Breast epithelium (tissue), 4 donors: ENCODE data around the gene CHMP4B. TPM values are rescaled to one million over a fixed set of nuclear protein-coding genes. Genes with fewer than 3 reads are reported as not detected.
A peak's percentile ranks its signal among the peaks of the same experiment; 100 is the strongest.

Experiments
- DNase-seq, 2 donors: peaks; one replicate each; pipeline ENCODE4 v3.0.0-alpha.2; 2019; ENCODE audit warnings: low spot score in 2 of 2
- H3K27ac ChIP-seq, 2 donors: fragments of 200-600 bp; sonication (generic) in 1 of 2; one replicate each; pipeline ENCODE4 v1.5.1; 2016 to 2019; ENCODE audit warnings: mild to moderate bottlenecking in 1 of 2
- H3K27me3 ChIP-seq, 2 donors: fragments of 200-600 bp; sonication (generic) in 1 of 2; one replicate each; pipeline versions ENCODE4 v1.5.1 to v1.6.0; 2017 to 2019; ENCODE audit warnings: control low read depth in 1 of 2, mild to moderate bottlenecking in 1 of 2
- H3K36me3 ChIP-seq: fragments of 200-600 bp; one replicate; pipeline ENCODE4 v1.5.1; 2019
- H3K4me1 ChIP-seq, 2 donors: fragments of 200-600 bp; sonication (generic); one replicate each; pipeline ENCODE4 v1.5.1; 2016 to 2019; ENCODE audit warnings: control low read depth in 1 of 2
- H3K4me3 ChIP-seq, 3 donors: fragments of 200-600 bp; sonication (generic); 1 replicate in 2 of 3; 2 replicates in 1 of 3; pipeline ENCODE4 v1.5.1; 2016 to 2019; ENCODE audit warnings: mild to moderate bottlenecking in 3 of 3, moderate library complexity in 2 of 3
- H3K9me3 ChIP-seq, 2 donors: fragments of 200-600 bp; sonication (generic) in 1 of 2; one replicate each; pipeline ENCODE4 v1.5.1; 2016 to 2019; ENCODE audit warnings: control low read depth in 1 of 2
- CTCF ChIP-seq, 3 donors: fragments of 450-650 bp; IDR thresholded peaks; one replicate each; pipeline ENCODE4 v1.5.1; 2016 to 2017; ENCODE audit warnings: antibody characterized with exemption in 3 of 3, mild to moderate bottlenecking in 3 of 3, moderate library complexity in 3 of 3
- POLR2A ChIP-seq: fragments of 450-650 bp; IDR thresholded peaks from one replicate; pipeline ENCODE4 v1.6.1; 2016; ENCODE audit warnings: antibody characterized with exemption, mild to moderate bottlenecking, moderate library complexity
- POLR2AphosphoS5 ChIP-seq, 3 donors: sonication (generic); formaldehyde crosslinking; IDR thresholded peaks; one replicate each; pipeline ENCODE4 v1.6.1; 2017; ENCODE audit warnings: antibody characterized with exemption in 3 of 3
- intact Hi-C: fragments of 100-400 bp; cut with DNase I; formaldehyde crosslinking; loops from one replicate; pipeline ENCODE4 v1.15.1; 2023; ENCODE audit warnings: low total_unique reads
- total RNA-seq, 3 donors: library from RNA; depleted of rRNA; stranded (reverse); fragments of >200 nt; gene quantifications; one replicate each; pipeline ENCODE4 v1.1.0, GENCODE V29; 2016

The CHMP4B gene
- total RNA-seq, 3 donors from 2014 or later = 76.4 to 106 (median 95.4) TPM

DNA sequence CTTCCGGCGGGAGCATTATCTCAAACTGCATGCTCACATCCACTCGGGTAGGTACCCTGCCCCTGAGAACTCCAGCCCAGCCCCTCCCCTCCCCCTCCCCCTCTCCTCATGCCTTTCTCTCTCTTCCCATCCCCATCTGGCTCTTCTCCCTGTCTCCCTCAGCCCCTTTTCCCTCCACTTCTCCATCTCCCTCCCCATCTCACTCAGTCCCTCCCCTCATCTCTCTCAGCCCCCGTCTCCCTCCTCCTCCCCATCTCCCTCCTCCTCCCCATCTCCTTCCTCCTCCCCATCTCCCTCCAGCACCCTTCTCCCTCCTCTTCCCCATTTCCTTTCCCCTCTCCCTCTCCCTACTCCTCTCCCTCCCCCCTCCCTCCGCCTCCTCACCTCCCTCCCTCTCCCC, 27.3 kb upstream of the CHMP4B start:
- no peaks in the 10 kb centered on the region for H3K27me3 ChIP-seq
- H3K36me3 ChIP-seq = no peaks in the 10 kb centered on the region
- H3K4me3 ChIP-seq = no peak overlapping the region
- no peak overlapping the region for H3K27ac ChIP-seq
- intact Hi-C loops = loop anchor here (5.0 kb wide), 1 partner anchor 48 kb away; no protein-coding TSS in a partner anchor
- TF ChIP-seq POLR2AphosphoS5 (IDR thresholded peaks at IDR 0.05) (no peak), CTCF (IDR thresholded peaks at IDR 0.05) (no peak), POLR2A (no peak)
- no peak for DNase-seq
- H3K4me1 ChIP-seq = no peaks in the 10 kb centered on the region
- H3K9me3 ChIP-seq = no peaks in the 10 kb centered on the region

DNA sequence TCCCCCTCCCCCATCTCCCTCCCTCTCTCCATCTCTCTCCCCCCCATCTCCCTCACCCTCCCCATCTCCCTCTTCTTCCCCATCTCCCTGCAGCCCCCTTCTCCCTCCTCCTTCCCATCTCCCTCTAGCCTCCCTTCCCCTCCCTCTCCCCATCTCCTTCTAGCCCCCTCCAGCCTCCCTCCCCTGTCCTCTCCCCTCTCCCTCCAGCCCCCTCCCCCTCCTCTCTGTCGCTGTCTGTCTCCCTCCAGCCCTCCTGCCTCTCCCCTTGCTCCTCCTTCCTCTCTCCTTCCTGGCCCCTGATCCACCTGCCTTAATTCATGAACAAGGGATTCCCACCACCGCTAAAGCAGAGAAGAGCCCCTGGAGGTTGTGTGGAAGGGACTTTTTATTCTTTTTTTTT, 26.9 kb upstream of the CHMP4B start:
- no peak for DNase-seq
- H3K4me3 ChIP-seq = no peak overlapping the region
- H3K27me3 ChIP-seq = no peaks in the 10 kb centered on the region
- intact Hi-C loops = loop anchor here (5.0 kb wide), 1 partner anchor 48 kb away; no protein-coding TSS in a partner anchor
- peaks cover 0 to 1% of the 10 kb centered on the region in 2 donors for H3K4me1 ChIP-seq
- H3K27ac ChIP-seq = no peak overlapping the region
- H3K36me3 ChIP-seq = no peaks in the 10 kb centered on the region
- TF ChIP-seq POLR2AphosphoS5 (IDR thresholded peaks at IDR 0.05) = no peak
- TF ChIP-seq CTCF (IDR thresholded peaks at IDR 0.05) = no peak
- TF ChIP-seq POLR2A = no peak
- H3K9me3 ChIP-seq = no peaks in the 10 kb centered on the region

DNA sequence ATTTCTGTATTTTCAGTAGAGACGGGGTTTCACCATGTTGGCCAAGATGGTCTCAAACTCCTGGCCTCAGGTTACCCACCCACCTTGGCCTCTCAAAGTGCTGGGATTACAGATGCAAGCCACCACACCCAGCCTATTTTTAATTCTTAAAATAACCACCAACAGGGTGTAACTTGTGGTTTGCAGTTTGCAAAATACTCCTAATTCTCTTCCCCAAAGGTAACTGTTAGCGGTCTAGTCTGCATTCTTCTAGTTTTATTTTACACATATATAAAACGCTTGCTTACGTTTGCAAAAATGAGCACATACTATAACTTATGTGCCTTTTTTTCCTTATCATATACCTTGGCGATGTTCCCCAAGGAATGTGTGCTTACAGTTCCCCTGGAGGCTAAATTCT, 25.6 kb upstream of the CHMP4B start:
- H3K4me3 ChIP-seq = no peak overlapping the region
- H3K4me1 ChIP-seq = peaks cover 0 to 5% of the 10 kb centered on the region in 2 donors
- H3K27me3 ChIP-seq = no peaks in the 10 kb centered on the region
- no peak for DNase-seq
- H3K9me3 ChIP-seq = no peaks in the 10 kb centered on the region
- H3K27ac ChIP-seq = no peak overlapping the region
- no peaks in the 10 kb centered on the region for H3K36me3 ChIP-seq
- intact Hi-C loops = no loop called here
- TF ChIP-seq CTCF (IDR thresholded peaks at IDR 0.05) (no peak), POLR2A (no peak), POLR2AphosphoS5 (IDR thresholded peaks at IDR 0.05) (no peak)

- TF ChIP-seq CTCF (IDR thresholded peaks at IDR 0.05) (no peak), POLR2AphosphoS5 (IDR thresholded peaks at IDR 0.05) (no peak), POLR2A (no peak)
- Histone ChIP-seq H3K36me3 (no peaks in the 10 kb centered on the region), H3K9me3 (no peaks in the 10 kb centered on the region), H3K4me1 (peaks cover 0 to 5% of the 10 kb centered on the region in 2 donors), H3K4me3 (no peak overlapping the region), H3K27ac (peak overlapping the region; percentile 78 to 93), H3K27me3 (no peaks in the 10 kb centered on the region)
- DNase-seq = no peak
- intact Hi-C loops = no loop called here
These were observed 23.8 kb upstream of the CHMP4B start for GRCh38 chr20:33787253-33787891.

- Histone ChIP-seq H3K4me3 (no peak overlapping the region), H3K27ac (peak overlapping the region; percentile 78 to 93), H3K36me3 (no peaks in the 10 kb centered on the region), H3K4me1 (peaks cover 5% of the 10 kb centered on the region in 2 donors), H3K27me3 (no peaks in the 10 kb centered on the region), H3K9me3 (no peaks in the 10 kb centered on the region)
- peak; percentile 46 to 67 for DNase-seq
- no peak for TF ChIP-seq CTCF (IDR thresholded peaks at IDR 0.05)
- no peak for TF ChIP-seq POLR2AphosphoS5 (IDR thresholded peaks at IDR 0.05)
- TF ChIP-seq POLR2A = no peak
- intact Hi-C loops = no loop called here
These were observed 22.6 kb upstream of the CHMP4B start for GRCh38 chr20:33788351-33789049.
